ENCODE results near the gene EGFL8.

DNA sequence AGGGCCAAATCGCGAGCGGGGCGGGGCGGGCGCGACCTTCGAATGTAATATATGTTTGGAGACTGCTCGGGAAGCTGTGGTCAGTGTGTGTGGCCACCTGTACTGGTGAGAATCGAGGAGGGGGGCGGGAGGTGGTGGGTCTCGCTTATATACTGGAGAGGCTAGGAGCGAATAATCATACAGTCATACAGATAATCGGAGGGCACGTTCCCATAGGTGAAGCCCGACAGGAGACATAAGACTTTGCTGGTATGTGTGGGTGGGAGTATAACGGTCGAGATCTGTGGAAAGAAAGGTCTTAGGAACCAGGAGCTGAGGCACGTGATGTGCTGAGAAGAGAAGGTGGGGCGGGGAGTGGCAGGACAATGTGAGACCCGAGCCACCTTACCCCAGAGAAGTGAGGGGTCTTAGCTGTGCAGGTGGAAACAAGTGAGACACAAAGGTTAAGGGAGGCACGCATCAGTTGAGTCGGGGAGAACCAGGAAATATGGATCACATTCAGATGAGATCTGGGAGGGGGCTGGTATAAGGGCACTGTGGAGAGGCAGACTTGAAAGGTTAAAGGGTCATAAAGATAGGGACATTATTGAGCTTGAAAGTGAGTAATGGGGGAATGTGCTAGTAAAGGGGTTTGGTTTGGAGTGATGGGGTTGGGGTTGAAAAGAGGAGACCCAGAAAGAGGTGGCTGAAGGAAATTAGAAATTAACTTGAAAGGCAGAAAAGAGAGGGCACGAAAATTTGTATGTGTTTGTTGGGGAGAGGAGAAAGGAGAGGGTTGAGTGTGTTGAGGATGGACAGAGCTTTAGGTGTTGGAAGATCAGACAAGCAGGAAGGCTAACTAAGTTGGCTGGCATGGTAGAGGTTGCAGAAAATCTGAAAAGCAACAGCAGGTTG, 14.4 kb downstream of the EGFL8 start:
- TF ChIP-seq, protein P1, sequence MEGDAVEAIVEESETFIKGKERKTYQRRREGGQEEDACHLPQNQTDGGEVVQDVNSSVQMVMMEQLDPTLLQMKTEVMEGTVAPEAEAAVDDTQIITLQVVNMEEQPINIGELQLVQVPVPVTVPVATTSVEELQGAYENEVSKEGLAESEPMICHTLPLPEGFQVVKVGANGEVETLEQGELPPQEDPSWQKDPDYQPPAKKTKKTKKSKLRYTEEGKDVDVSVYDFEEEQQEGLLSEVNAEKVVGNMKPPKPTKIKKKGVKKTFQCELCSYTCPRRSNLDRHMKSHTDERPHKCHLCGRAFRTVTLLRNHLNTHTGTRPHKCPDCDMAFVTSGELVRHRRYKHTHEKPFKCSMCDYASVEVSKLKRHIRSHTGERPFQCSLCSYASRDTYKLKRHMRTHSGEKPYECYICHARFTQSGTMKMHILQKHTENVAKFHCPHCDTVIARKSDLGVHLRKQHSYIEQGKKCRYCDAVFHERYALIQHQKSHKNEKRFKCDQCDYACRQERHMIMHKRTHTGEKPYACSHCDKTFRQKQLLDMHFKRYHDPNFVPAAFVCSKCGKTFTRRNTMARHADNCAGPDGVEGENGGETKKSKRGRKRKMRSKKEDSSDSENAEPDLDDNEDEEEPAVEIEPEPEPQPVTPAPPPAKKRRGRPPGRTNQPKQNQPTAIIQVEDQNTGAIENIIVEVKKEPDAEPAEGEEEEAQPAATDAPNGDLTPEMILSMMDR (conservative IDR thresholded peaks at IDR 0.05; ENCODE audit: low read length), result no peak
- no peak for TF ChIP-seq EZH2phosphoT487 (IDR thresholded peaks at IDR 0.05; ENCODE audit: borderline replicate concordance)

Data from Loucy (cell line).